ENCODE results near the gene MYO3B. TPM values are rescaled to one million over a fixed set of nuclear protein-coding genes. Genes with fewer than 3 reads are reported as not detected.

Gene MYO3B
- total and polyA plus RNA-seq, 11 donors = 0.09 to 0.19 (median 0.10) TPM; not detected in 8

DNA sequence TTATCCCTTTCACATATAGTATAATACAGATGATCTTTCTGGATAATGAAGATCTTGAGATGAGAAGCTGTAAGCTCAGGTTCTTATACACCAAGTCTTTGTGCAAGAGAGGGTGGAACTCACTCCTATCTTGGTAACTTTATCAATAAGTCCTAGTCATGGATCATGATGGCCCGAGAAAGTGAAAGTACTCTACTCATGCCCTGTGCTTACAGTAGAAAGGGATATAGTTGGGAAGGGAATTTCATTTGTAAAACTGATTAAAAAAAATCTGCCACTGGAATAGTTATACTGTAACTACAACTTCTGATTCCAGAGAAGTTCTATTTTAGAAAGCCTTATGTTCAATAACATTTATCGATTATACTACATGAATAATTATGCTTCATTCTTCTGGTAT is 51.8 kb downstream of the MYO3B start:
- WGBS, 4 donors = 74 to 82% (median 78%) methylated on average over 2 of the region's 2 CpGs
- Histone ChIP-seq H3K4me1 (no peaks in the 10 kb centered on the region), H3K27ac (no peak overlapping the region), H3K36me3 (no peaks in the 10 kb centered on the region), H3K27me3 (no peaks in the 10 kb centered on the region), H3K9me3 (no peaks in the 10 kb centered on the region), H3K4me3 (no peak overlapping the region)
- DNase-seq = no peak
- ATAC-seq = no peak
- TF ChIP-seq, protein P1, sequence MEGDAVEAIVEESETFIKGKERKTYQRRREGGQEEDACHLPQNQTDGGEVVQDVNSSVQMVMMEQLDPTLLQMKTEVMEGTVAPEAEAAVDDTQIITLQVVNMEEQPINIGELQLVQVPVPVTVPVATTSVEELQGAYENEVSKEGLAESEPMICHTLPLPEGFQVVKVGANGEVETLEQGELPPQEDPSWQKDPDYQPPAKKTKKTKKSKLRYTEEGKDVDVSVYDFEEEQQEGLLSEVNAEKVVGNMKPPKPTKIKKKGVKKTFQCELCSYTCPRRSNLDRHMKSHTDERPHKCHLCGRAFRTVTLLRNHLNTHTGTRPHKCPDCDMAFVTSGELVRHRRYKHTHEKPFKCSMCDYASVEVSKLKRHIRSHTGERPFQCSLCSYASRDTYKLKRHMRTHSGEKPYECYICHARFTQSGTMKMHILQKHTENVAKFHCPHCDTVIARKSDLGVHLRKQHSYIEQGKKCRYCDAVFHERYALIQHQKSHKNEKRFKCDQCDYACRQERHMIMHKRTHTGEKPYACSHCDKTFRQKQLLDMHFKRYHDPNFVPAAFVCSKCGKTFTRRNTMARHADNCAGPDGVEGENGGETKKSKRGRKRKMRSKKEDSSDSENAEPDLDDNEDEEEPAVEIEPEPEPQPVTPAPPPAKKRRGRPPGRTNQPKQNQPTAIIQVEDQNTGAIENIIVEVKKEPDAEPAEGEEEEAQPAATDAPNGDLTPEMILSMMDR (IDR thresholded peaks at IDR 0.05) = no peak
- TF ChIP-seq POLR2A (IDR thresholded peaks at IDR 0.05) = no peak
- intact Hi-C loops (cut with DNase I) = loop anchor here in 7 of 10 donors (10.0 kb wide), 1 partner anchor 585 kb away; the partner anchor contains the start of gene GAD1 (in 7 of the 7)

DNA sequence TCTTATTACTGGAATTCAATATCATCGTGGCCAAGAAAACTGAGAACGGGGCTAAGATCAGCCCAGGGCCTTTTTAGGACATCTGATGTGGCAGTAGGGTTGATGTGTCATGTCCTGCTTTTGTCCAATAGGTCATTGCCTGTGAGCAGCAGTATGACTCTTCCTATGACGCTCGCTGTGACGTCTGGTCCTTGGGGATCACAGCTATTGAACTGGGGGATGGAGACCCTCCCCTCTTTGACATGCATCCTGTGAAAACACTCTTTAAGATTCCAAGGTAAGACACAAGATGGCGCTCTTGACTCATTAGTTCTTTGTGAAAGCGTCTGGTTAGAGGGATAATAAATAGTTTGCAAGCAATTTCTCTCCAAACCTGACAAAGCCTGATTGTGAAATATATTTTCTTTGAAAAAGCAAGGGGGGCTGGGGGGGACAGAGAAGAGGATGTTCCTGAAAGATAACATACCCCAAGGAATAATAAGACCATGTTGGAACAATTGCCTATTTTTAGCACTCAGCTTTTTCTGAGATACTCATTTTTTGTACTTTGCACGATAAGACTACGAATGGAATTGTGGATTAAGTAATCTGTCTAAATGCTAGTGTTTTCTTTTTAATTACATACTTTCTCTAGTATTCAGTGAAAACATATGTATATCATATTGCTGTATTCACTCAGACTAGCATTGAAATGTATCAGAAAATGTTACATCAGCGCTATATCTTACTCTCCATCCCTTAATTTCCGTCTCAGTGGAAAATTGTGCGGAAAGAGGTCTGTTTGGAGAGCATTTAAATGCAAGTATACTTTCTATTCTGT is 58.1 kb downstream of the MYO3B start:
- TF ChIP-seq, protein P1 (IDR thresholded peaks at IDR 0.05) = peak; percentile 17 to 56 (median 46)
- no peak for TF ChIP-seq POLR2A (IDR thresholded peaks at IDR 0.05)
- ATAC-seq (peak in 3 of 4 donors; percentile 29 to 45 (median 30)), DNase-seq (no peak)
- Histone ChIP-seq H3K36me3 (no peaks in the 10 kb centered on the region), H3K27ac (no peak overlapping the region), H3K4me3 (no peak overlapping the region), H3K27me3 (peaks cover 0 to 18% (median 0%) of the 10 kb centered on the region in 9 donors), H3K9me3 (no peaks in the 10 kb centered on the region), H3K4me1 (no peaks in the 10 kb centered on the region)
- WGBS, 4 donors = 34 to 39% (median 36%) methylated on average over 12 of the region's 12 CpGs
- intact Hi-C loops (cut with DNase I) = loop anchor here in 8 of 10 donors (5.0 to 10.0 kb wide), 3 partner anchors 576 to 636 kb away; partner anchors contain the start of gene GAD1 (in 7 of the 8)

DNA sequence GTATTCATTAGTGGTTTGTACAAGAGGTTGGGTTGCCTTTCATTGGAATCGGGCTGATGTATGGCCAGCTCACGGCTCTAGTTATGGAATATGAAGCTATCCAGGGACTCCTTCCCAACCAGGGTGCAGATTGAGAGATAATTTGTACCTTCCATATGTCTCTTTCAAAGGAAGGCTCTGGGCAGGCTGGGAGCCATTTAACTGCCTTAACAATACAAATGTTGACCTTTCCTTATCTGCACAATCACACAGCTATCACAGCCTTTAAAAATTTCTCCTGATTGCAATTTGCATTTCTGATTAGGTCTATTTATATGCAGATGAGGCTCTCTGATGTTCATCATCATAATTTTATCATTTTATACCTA is 58.7 kb downstream of the MYO3B start:
- Histone ChIP-seq H3K27ac (no peak overlapping the region), H3K4me3 (no peak overlapping the region), H3K27me3 (peaks cover 0 to 19% (median 0%) of the 10 kb centered on the region in 9 donors), H3K9me3 (no peaks in the 10 kb centered on the region), H3K4me1 (no peaks in the 10 kb centered on the region), H3K36me3 (no peaks in the 10 kb centered on the region)
- ATAC-seq (no peak), DNase-seq (no peak)
- WGBS, 4 donors = 52 to 74% (median 64%) methylated on average over 2 of the region's 2 CpGs
- TF ChIP-seq, protein P1 (IDR thresholded peaks at IDR 0.05) = no peak
- no peak for TF ChIP-seq POLR2A (IDR thresholded peaks at IDR 0.05)
- intact Hi-C loops (cut with DNase I) = loop anchor here in 8 of 10 donors (5.0 to 10.0 kb wide), 3 partner anchors 576 to 636 kb away; partner anchors contain the start of gene GAD1 (in 7 of the 8)

DNA sequence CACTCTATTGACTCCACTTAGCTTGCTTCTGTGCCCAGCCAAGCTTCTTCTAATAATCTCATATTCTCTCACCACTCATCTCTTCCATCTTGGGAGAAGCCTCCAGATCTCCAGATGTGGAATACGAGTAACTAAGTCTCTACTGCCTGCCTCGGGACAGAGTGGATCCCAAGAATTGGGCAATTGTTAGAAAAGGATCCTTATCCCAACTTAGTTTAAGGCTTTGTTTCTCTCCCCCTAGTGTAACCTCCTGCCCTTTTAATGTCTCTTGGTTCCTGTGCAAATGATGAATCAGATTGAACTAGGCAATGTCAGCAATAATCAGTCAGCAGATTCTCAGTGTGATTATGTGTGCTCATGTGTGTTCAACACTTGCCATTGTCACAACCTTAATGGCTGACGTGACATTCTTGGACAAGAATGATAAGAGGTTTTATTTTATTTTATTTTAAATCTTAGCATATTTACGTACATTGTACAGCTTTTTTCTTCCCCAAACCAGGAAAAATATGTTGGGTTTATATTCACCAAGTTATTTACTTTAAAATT is 59.7 kb downstream of the MYO3B start:
- no peak for DNase-seq
- TF ChIP-seq POLR2A (IDR thresholded peaks at IDR 0.05) = no peak
- TF ChIP-seq, protein P1 (IDR thresholded peaks at IDR 0.05) = no peak
- Histone ChIP-seq H3K36me3 (no peaks in the 10 kb centered on the region), H3K4me1 (no peaks in the 10 kb centered on the region), H3K27ac (no peak overlapping the region), H3K27me3 (peaks cover 0 to 25% (median 0%) of the 10 kb centered on the region in 9 donors), H3K9me3 (no peaks in the 10 kb centered on the region), H3K4me3 (no peak overlapping the region)
- intact Hi-C loops (cut with DNase I) = loop anchor here in 8 of 10 donors (5.0 to 10.0 kb wide), 3 partner anchors 575 to 635 kb away; partner anchors contain the start of gene GAD1 (in 7 of the 8)
- no peak for ATAC-seq
- WGBS, 4 donors = 65 to 76% (median 74%) methylated on average over 4 of the region's 4 CpGs
